HFF-Myc (cell line): ENCODE measurements around the gene NHLH1.
A peak's percentile ranks its signal among the peaks of the same experiment; 100 is the strongest.

Source experiments
- DNase-seq: peaks from one replicate; pipeline ENCODE4 v3.0.0-alpha.2; 2011; ENCODE audit warnings: low read depth; ENCODE audit errors: extremely low read depth
- H3K4me3 ChIP-seq: replicated peaks from 2 replicates; pipeline ENCODE4 v1.5.1; 2011; ENCODE audit warnings: low read depth, mild to moderate bottlenecking, control low read depth, low read length
- CTCF ChIP-seq: IDR thresholded peaks from 2 replicates; pipeline ENCODE4 v1.5.1; 2012; ENCODE audit warnings: mild to moderate bottlenecking, low read depth, low read length, control low read depth; ENCODE audit errors: missing control alignments

The NHLH1 gene

GRCh38 chr1:160398823-160399222 lies 32.0 kb downstream of the NHLH1 start:
- no peak for TF ChIP-seq CTCF
- DNase-seq, result no peak

GRCh38 chr1:160399544-160400222 lies 32.8 kb downstream of the NHLH1 start:
- no peak for DNase-seq
- no peak for TF ChIP-seq CTCF
- H3K4me3 ChIP-seq, result peak overlapping the region; percentile 36

More at GRCh38 chr1:160398823-160399222, 32.0 kb downstream of the NHLH1 start:
- no peak overlapping the region for H3K4me3 ChIP-seq

- DNase-seq, result no peak
- no peak for TF ChIP-seq CTCF
- peak within 1 kb of the TSS; percentile 44 for H3K4me3 ChIP-seq
Measured at GRCh38 chr1:160400223-160400645, 33.4 kb downstream of the NHLH1 start, which contains the start of gene VANGL2. TSS of gene VANGL2 (plus strand) at chr1:160400564. CDS start at chr1:160415838, 15,274 bp downstream.

GRCh38 chr1:160400646-160401486 lies 34.0 kb downstream of the NHLH1 start:
- peak overlapping the region; percentile 44 for H3K4me3 ChIP-seq
- DNase-seq, result no peak
- TF ChIP-seq CTCF, result no peak

GRCh38 chr1:160401487-160401805 lies 34.6 kb downstream of the NHLH1 start:
- no peak for DNase-seq
- H3K4me3 ChIP-seq, result peak overlapping the region; percentile 44
- TF ChIP-seq CTCF, result no peak

- no peak for DNase-seq
- no peak overlapping the region for H3K4me3 ChIP-seq
- no peak for TF ChIP-seq CTCF
Measured at GRCh38 chr1:160402001-160402795, 35.3 kb downstream of the NHLH1 start.
